Mesothelial cell of epicardium (in vitro differentiated cells): Measurements from ENCODE around the gene MSMP. TPM values are rescaled to one million over a fixed set of nuclear protein-coding genes. Genes with fewer than 3 reads are reported as not detected.

ENCODE experiments used
- DNase-seq, 2 experiments: peaks; one replicate each; pipeline ENCODE4 v3.0.0; 2021; ENCODE audit warnings: low spot score in 2 of 2; ENCODE audit not compliant: unreplicated experiment in 2 of 2
- H3K27ac Mint-ChIP-seq: 2 replicates; pipeline ENCODE4 v1.8.0; 2021; ENCODE audit warnings: mixed read lengths
- H3K27me3 Mint-ChIP-seq: 2 replicates; pipeline ENCODE4 v1.8.0; 2021; ENCODE audit warnings: low read depth, mixed read lengths
- H3K36me3 Mint-ChIP-seq: 2 replicates; pipeline ENCODE4 v1.8.0; 2021; ENCODE audit warnings: mixed read lengths
- H3K4me1 Mint-ChIP-seq: 2 replicates; pipeline ENCODE4 v1.8.0; 2021; ENCODE audit warnings: mixed read lengths
- H3K4me3 Mint-ChIP-seq: 2 replicates; pipeline ENCODE4 v1.8.0; 2021; ENCODE audit warnings: mild to moderate bottlenecking, moderate library complexity, mixed read lengths
- H3K9me3 Mint-ChIP-seq: 2 replicates; pipeline ENCODE4 v1.8.0; 2021; ENCODE audit warnings: mixed read lengths
- total RNA-seq: library from RNA; stranded (reverse); gene quantifications from 3 replicates; pipeline ENCODE4 v1.2.1, GENCODE V29; 2021
- TF ChIP-seq, protein P1 (sequence below): fragments of 200-600 bp; sonication (generic); IDR thresholded peaks from one replicate; pipeline ENCODE4 v1.5.0; 2021; ENCODE audit warnings: antibody characterized with exemption; ENCODE audit not compliant: unreplicated experiment

Gene MSMP, protein sequence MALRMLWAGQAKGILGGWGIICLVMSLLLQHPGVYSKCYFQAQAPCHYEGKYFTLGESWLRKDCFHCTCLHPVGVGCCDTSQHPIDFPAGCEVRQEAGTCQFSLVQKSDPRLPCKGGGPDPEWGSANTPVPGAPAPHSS
- not detected in 3 replicates for total RNA-seq

DNA sequence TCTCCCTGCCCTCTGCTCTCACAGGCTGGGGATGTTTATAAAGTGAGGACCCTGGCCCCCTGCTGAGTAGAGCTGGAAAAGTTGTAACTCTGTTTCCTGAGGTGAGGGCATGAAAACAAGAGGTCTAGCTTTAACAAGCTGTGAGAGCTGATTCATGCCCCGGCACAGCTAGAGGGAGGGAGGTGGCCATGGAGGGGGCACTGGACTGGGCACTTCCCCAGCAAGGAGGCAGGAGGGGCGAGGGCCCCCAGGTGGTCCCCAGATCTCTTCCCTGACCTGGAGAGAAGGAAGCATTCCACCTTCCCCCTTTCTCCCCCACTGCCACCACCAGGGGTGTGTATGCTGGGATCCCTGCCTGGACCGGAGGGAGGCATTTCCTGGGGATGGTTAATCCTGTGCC, at the start of gene MSMP:
Gene MSMP (minus strand): TSS at position 13 of the 400 bp plus-strand sequence. CDS start 147 bp downstream, outside the sequence.
- no peak within 1 kb of the TSS for H3K27ac Mint-ChIP-seq
- H3K9me3 Mint-ChIP-seq, result no peaks in the 10 kb centered on the region
- peaks cover 20% of the 10 kb centered on the region for H3K36me3 Mint-ChIP-seq
- H3K4me1 Mint-ChIP-seq, result peaks cover 27% of the 10 kb centered on the region
- TF ChIP-seq, protein P1, sequence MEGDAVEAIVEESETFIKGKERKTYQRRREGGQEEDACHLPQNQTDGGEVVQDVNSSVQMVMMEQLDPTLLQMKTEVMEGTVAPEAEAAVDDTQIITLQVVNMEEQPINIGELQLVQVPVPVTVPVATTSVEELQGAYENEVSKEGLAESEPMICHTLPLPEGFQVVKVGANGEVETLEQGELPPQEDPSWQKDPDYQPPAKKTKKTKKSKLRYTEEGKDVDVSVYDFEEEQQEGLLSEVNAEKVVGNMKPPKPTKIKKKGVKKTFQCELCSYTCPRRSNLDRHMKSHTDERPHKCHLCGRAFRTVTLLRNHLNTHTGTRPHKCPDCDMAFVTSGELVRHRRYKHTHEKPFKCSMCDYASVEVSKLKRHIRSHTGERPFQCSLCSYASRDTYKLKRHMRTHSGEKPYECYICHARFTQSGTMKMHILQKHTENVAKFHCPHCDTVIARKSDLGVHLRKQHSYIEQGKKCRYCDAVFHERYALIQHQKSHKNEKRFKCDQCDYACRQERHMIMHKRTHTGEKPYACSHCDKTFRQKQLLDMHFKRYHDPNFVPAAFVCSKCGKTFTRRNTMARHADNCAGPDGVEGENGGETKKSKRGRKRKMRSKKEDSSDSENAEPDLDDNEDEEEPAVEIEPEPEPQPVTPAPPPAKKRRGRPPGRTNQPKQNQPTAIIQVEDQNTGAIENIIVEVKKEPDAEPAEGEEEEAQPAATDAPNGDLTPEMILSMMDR, result no peak
- H3K27me3 Mint-ChIP-seq, result no peaks in the 10 kb centered on the region
- no peak for DNase-seq
- H3K4me3 Mint-ChIP-seq, result no peak within 1 kb of the TSS

DNA sequence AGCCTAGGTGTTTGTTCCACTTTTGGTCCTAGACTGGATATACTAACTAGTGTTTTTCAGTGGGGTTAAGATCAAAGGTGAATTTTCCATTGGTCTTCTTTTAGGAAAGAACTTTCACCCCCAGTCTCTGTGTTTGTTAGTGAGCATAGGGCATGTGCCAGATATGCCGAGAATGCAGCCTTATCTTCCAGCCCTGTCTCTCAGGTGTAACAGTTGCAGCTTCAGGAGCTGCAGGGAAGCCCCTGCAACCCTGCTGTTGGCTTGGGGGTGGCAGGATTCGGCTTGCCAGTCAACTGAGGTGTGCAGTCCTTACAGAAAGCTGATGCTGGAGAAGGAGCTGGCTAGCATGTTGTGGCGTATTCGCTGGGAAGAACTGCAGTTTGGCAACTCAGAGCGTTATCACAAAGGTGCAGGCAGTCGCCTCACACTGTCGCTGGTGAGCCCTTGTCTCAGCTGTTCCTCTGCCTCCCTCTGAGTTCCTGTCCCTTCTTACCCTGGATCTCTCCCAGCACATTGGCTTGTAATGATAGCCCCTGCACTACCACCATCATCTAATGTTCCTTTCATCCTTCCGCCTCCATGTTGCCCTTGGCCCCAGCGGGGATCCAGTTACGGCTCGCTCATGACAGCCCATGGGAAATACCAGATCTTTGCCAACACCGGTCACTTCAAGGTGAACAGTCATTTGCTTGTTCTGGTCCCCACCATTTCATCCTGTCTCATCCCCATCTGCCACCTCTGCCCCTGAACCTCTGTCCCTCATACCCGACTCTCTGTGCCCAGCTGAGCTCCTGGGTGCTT, 47.5 kb upstream of the MSMP start:
- H3K4me1 Mint-ChIP-seq, result no peaks in the 10 kb centered on the region
- no peak overlapping the region for H3K4me3 Mint-ChIP-seq
- no peaks in the 10 kb centered on the region for H3K9me3 Mint-ChIP-seq
- no peaks in the 10 kb centered on the region for H3K27me3 Mint-ChIP-seq
- DNase-seq, result no peak
- H3K27ac Mint-ChIP-seq, result no peak overlapping the region
- TF ChIP-seq, protein P1, result no peak
- H3K36me3 Mint-ChIP-seq, result peaks cover 31% of the 10 kb centered on the region

DNA sequence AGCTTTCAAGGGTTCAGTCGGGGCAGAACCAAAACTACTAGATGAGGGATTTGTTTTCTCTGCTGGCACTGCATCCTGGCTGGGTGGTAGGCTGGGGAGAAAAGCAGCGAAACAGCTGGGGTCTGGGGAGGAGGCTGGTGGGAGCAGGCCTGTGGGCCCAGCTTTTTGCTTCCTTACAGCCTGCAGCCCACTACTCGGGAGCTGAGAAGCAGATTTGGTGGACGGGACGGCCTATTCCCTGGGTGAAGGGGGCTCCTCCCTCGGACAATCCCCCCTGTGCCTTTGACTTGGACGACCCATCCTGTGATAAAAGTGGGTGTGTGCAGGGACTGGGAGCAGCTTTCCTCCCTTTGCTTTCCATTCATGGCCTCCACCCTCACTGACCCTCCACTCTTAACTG, 46.5 kb upstream of the MSMP start:
- Mint-ChIP-seq H3K4me3 (no peak overlapping the region), H3K27me3 (no peaks in the 10 kb centered on the region), H3K4me1 (peaks cover 1% of the 10 kb centered on the region), H3K27ac (no peak overlapping the region), H3K9me3 (no peaks in the 10 kb centered on the region), H3K36me3 (peaks cover 29% of the 10 kb centered on the region)
- DNase-seq, result no peak
- TF ChIP-seq, protein P1, result no peak

DNA sequence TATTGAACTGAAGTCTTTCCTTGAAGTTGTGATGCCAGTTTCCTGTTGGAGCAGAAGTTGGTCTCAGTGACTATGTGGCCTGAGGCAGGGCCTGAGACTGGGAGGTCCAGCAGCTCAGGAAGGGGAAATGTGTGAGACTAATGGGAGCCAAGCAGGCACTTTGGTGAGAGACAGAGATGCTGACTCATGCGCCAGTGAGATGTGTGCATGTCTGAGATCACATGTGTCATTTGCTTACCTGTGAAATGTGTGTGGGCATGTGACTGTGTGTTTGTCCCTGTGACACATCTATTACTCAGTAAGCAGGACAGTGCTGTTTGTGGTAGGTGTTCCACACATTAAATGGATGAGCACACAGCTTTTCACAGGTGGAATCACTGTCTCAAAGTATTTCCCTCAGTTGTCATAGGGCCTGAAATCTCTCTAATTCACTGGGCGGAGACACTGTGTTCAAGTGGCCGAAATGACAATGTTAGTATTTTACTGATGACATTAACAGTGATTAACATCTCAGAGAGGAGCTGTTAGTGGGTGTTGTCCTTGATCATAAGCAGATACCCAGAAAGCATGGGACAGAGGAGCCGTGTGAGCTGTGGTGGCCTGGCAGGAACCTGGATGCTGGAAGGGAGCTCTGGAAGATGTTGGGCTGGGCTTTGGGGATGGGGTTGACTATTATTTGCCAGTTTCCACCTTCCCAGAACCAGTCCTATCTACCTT, 44.7 kb upstream of the MSMP start:
- peaks cover 23% of the 10 kb centered on the region for H3K36me3 Mint-ChIP-seq
- H3K4me1 Mint-ChIP-seq, result peaks cover 14% of the 10 kb centered on the region
- TF ChIP-seq, protein P1, result no peak
- H3K4me3 Mint-ChIP-seq, result no peak overlapping the region
- DNase-seq, result no peak
- H3K9me3 Mint-ChIP-seq, result no peaks in the 10 kb centered on the region
- H3K27me3 Mint-ChIP-seq, result no peaks in the 10 kb centered on the region
- no peak overlapping the region for H3K27ac Mint-ChIP-seq

DNA sequence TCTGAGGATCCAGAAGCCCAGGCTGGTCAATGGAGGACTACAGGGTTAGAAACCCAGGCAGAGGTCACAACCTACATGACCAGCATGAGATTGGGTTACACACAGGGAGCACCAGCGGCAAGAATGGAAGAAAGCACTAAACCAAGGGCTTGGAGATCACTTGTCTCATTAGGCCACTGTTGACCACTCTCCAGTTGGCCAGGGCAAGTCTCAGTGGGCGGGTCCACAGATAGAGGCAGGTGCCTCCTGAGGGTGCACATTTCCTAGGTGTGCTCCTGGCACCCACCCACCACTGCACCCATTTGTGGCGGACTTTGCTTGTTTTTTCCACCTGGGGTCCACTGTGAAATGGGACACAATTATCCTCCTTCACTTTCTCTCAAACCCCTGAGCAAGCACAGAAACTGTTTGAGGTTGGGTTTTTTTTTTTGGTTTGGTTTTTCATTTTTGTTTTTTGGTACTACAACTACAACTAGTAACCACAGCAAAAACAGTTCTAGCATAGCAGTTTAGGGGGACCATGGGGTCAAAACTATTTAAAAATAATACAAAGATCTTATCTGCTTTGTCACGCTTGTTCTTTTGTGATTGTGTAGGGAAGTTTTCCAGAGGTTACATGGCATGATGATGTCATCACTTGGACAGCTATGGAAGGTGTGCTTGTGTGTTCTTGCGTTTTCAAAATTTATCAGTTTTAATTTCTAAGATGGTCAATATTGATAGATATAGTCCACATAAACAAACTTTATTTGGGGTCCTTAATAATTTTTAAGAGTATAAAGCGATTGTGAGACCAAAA, 43.4 kb upstream of the MSMP start:
- H3K9me3 Mint-ChIP-seq, result no peaks in the 10 kb centered on the region
- H3K4me1 Mint-ChIP-seq, result peaks cover 20% of the 10 kb centered on the region
- no peak for DNase-seq
- no peak overlapping the region for H3K4me3 Mint-ChIP-seq
- TF ChIP-seq, protein P1, result no peak
- no peak overlapping the region for H3K27ac Mint-ChIP-seq
- peaks cover 16% of the 10 kb centered on the region for H3K36me3 Mint-ChIP-seq
- H3K27me3 Mint-ChIP-seq, result no peaks in the 10 kb centered on the region
